Astrocyte (in vitro differentiated cells and primary cell): ENCODE results near the gene HBP1.

Source experiments
- EZH2 ChIP-seq: IDR thresholded peaks from 2 replicates; pipeline ENCODE4 v1.6.1; 2012; ENCODE audit warnings: mild to moderate bottlenecking, low read length, inconsistent platforms; ENCODE audit not compliant: insufficient read depth
- TF ChIP-seq, protein P1 (sequence below): IDR thresholded peaks from 2 replicates; pipeline ENCODE4 v1.5.1; 2011; ENCODE audit warnings: low read depth, mild to moderate bottlenecking, inconsistent platforms, low read length, moderate library complexity; ENCODE audit not compliant: insufficient read depth

DNA sequence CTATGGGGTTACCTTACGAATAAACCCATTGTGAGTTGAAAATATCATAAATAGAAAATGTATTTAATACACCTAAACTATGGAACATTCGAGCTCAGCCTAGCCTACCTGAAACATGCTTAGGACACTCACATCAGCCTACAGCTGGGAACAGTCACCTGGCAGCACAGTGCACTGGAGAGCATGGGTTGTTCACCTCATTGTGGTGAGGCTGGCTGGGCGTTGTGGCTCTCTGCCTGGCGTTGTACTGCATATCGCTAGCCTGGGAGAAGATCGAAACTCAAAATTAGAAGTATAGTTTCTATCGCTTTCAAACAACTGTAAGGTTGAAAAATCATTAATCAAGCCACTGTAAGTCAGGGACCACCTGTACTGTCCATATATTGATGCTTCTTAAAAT lies 17.3 kb upstream of the HBP1 start:
- TF ChIP-seq, protein P1, sequence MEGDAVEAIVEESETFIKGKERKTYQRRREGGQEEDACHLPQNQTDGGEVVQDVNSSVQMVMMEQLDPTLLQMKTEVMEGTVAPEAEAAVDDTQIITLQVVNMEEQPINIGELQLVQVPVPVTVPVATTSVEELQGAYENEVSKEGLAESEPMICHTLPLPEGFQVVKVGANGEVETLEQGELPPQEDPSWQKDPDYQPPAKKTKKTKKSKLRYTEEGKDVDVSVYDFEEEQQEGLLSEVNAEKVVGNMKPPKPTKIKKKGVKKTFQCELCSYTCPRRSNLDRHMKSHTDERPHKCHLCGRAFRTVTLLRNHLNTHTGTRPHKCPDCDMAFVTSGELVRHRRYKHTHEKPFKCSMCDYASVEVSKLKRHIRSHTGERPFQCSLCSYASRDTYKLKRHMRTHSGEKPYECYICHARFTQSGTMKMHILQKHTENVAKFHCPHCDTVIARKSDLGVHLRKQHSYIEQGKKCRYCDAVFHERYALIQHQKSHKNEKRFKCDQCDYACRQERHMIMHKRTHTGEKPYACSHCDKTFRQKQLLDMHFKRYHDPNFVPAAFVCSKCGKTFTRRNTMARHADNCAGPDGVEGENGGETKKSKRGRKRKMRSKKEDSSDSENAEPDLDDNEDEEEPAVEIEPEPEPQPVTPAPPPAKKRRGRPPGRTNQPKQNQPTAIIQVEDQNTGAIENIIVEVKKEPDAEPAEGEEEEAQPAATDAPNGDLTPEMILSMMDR: no peak
- no peak for TF ChIP-seq EZH2
